ENCODE measurements around the gene LCN2.

GRCh38 chr9:128188209-128188608, 39.0 kb downstream of the LCN2 start:
- no peak for TF ChIP-seq EZH2 (IDR thresholded peaks at IDR 0.05; ENCODE audit: insufficient read depth, poor library complexity, severe bottlenecking)
- no peak for TF ChIP-seq EZH2phosphoT487 (IDR thresholded peaks at IDR 0.05; ENCODE audit: insufficient read depth, low read depth)

Data from GM23248 (cell line).